Stimulated activated CD4-positive, alpha-beta T cell treated with anti-CD3 and anti-CD28 coated beads, Interleukin-1b, Interleukin-23, amount 100 ng/mL, for 24 hours (primary cell): ENCODE results near the gene ILK.

Experiments used
- DNase-seq, 4 experiments: peaks; one replicate each; pipeline ENCODE4 v3.0.0-alpha.2; 2020; ENCODE audit warnings: low read depth in 4 of 4, low spot score in 1 of 4

ILK gene

DNA sequence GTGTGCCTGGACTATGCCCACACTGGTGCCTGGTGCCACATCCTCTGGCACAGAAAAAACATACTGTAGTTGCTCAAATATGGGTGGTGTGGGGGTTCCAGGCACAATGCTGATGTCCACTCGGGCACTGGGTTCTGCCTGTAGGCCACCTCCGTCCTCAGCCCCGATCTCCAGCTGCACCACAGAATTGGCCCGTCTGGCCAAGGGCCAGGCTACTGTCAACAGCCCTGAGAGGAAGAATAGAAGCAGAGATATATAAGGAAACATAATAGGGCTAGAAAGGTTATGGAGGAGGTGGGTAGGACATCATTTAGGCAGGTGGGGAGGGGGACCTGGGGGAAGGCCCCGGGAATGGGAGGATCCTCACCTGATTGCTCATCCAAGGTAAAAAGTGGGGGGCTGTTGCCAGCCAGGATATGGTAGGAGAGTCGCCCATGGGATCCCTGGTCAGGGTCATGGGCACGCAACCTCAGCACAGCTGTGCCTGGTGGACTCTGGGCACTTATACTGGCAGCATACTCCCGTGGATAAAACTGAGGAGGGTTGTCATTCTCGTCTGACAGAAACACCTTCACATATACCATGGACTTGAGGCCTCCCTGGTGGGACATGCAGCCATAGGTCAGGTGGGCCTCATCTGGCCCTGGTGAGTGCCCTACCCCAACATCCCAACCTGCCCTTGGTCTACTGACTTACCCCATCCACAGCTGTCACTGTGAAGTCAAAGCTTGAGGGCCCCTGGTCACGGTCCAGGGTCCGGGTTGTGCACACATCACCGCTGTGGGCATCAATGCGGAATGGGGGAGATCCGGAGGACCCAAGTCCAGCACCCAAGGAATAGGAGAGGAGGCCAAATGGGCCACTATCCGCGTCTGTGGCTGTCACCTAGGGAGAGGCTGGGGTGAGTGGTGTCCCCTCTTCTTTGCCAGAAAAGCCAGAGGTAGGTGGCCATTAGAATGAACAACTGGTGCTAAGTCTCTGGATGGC is 30.1 kb downstream of the ILK start:
- DNase-seq: no peak

DNA sequence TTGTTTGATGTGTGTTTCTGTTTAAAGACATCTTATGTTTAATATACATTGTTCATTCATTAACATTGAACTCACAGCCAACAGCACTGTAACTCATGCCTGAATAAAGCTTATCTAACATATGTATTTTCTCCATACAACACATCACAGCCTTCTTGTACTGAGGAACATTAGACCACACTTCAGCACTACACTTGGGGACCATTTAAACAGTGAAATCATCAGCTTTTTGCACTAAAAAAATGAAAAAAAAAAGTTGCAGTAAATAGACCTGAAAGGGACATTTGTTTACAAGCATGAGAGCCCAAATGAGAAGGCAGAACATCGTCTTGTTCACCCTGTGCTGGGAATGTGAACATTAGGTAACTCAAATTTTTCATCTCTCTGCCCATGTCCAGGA is 31.0 kb downstream of the ILK start:
- no peak for DNase-seq

DNA sequence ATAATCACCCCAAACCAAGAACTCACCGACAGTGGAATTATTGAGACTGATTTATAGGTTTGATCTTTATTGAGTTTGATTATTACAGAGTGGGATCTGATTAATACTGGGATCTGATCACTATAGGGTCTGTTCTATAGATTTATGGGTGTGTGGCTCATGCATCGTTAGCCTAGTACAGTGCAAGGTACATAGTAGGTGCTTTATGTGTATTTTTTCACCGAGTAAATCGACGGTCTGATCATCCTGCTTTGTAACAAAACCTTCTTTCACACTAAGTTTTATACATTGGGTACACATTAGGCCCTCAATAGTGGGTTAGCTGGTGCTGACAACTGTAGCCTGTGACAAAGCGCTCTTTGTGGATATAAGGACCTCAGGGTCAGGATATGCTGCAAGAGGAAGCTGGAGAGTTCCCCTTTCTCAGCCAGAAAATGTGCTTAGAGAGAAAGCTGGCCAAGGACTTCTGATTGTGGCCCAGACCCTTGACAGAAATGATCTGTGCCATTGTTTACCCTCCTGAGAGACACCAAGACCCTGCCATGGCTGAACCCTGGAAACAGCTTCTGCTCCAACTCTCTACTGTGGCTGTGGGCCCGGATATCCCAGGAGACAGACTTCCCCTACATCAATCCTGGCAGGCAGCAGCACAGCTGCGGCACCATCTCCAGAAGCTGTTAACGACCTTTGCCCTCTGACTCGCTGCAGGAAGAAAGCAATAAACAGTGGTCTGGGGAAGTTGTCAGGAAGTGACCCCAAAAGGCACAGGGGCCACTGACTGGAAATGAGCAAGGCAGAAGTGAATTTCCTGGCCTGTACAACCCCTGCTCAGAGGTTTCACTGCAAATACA is 31.7 kb downstream of the ILK start:
- DNase-seq: no peak

DNA sequence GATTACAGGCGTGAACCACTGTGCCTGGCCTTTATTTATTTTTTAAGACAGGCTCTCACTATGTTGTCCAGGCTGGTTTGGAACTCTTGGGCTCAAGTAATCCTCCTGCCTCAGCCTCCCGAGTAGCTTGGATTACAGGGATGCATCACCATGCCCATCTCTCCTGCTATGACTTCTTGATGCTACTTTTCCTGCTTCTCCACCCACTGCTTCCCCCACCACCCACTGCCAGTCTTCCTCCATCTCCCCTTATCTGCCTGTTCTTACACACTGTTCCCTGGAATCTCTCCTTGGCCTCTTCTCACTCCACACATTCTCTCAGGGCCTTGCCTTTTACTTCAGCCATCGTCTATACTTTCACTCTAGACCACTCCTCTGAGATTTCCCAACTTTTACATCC is 32.9 kb downstream of the ILK start:
- no peak for DNase-seq

DNA sequence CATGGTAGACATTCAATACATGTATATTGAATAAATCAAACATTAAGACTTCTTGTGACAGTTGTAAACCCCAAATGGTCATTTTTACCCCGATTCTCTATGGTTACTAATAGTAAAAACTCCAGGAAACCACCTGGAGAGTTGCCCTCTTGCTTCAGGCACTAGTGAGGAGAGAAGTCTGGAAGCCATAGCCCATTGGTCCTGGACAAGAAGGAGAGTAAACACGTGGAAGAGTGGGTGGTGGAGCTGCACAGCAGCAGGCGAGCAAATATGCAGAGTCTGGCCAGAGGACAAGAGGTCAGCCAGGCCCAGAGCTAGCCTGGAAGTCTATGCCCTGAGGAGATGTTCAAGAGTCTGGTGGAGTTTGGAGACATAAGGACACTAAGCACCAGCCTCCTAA is 34.3 kb downstream of the ILK start:
- no peak for DNase-seq

DNA sequence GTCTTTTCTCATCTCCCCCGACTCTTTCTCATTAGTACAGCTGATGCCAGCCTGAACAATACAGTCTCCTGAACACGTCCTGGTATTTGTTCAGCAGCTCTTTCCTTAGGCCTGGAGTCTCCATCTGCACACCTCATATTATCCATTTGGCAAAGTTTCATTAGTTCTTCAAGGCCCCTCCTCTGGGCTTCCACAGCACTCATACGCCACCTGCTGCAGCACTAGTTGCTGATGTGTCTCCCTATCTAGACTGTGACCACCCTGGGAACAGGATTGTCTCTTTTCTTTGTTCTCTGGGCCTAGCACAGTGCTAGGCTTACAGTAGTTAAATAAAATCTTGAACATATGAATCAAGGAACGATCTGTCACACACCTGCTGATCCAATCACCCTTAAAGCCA is 34.9 kb downstream of the ILK start:
- no peak for DNase-seq

DNA sequence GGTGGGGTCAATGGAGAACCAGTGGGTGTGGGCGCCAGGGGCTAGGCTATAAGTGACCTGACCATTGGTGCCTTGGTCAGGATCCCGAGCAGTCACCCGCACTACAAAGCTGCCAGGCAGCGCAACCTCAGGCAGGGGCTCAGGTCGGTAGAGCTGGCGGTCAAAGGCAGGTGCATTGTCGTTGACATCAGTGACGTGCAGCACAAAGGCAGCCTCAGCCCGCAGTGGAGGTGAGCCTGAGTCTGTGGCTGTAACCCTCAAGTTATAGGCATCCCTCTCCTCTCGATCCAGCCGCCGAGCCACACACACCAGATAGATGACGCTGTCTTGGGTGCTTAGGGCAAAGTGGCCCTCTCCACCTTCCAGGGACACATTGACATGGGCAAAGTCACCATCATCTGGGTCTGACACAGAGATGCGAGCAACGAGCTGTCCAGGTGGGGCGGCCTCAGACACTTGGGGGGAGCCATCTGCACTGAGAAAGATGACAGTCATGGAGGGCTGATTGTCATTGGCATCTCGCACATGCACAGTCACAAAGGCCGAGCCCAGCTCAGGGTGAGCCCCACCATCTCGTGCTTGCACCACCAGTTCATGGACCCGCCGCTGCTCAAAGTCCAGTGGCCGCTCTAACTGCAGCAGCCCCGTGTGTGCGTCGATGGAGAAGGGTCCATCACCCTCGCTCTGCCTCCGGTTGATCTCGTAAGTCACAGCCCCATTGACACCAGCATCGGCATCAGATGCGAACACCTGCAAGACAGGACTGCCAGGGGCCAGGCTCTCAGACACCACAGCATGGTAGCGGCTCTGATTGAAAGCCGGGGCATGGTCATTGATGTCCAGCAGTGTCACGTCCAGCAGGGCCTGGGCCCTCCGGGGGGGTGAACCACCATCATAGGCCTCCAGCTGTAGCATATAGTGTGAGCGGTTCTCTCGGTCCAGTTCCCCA is 36.7 kb downstream of the ILK start:
- DNase-seq: no peak

DNA sequence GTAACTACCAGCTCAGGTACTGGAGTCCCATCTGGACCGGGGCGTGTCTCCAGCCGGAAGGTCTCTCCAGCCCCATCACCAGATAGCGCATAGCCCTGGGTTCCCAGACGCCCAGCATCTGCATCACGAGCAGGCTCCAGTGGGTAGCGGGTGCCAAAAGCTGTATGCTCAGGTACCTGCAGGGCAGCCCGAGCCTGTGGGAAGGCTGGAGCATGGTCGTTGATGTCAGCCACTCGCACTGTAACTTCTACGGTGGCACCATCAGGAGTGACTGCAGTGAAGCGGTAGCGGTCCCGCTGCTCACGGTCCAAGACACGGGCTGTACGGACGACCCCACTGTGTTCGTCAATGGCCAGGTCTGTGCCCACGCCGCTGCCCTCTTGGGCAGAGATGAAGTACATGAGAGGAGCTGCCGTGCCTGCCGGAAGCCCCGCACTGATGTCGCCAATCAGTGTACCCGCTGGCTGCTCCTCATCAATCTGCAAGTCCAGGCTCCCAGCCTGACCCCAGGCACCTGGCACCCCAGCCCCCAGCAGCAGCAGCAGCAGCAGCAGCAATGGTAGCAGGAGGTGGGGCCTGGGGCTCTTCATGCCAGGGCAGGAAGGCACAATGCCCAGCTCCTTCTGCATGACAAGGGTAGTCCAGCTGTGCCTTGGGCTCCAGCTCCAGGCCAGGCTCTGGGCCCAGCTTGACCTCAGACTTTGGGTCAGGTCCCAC is 37.6 kb downstream of the ILK start:
- no peak for DNase-seq

DNA sequence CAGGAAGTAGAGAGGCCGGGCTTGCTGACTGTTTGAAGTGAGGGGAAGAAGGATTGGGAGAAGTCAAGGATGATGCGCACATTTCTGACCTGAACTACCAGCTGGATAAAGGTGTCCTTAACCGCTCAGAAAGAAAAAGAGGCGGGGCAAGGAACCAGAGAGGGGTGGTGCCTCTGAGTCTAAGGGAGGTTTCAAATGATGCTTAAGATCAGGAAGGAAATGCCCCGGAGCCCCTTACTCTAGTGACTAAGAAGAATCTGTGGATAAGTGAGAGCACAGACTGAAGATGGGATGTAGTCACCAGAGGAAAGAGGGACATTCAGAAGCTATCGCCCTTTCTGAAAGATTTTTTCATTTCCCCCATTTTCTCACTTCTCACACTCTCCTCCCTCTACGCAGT is 39.4 kb downstream of the ILK start:
- no peak for DNase-seq

DNA sequence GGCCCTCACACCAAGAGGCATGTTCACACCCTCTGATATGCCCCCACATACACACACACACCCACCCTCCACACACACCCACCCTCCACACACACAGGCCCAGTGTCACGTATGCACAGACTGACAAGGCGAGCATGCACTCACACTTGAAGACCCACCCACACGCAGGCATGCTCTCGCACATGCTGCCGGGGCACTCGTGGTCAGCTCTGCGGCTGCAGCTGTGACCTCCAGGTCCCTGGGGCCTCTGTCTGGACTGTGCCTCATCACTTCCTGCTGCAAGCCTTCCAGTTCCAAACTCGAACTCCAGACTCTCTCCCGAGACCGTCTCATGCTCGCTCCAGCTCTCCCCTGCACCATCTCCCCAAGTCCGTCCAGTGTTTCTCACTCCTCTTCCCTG is 42.5 kb downstream of the ILK start:
- DNase-seq: no peak

DNA sequence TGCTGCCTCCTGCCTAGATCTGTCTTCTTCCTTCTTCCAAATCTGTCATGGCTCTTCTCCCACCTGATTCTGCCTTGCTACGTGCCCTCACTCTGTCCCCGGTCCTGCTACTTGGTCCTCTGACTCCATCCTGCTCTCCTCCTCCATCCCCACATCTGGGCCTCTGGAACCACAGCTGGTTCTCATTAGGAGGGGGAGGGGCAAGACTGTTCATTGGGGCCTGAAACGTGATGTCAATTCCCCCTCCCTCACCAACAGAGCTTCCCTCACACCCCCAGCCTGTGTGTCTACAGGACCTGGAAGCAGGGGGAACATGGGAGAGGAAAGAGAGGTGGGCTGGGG is 43.0 kb downstream of the ILK start:
- DNase-seq: no peak

DNA sequence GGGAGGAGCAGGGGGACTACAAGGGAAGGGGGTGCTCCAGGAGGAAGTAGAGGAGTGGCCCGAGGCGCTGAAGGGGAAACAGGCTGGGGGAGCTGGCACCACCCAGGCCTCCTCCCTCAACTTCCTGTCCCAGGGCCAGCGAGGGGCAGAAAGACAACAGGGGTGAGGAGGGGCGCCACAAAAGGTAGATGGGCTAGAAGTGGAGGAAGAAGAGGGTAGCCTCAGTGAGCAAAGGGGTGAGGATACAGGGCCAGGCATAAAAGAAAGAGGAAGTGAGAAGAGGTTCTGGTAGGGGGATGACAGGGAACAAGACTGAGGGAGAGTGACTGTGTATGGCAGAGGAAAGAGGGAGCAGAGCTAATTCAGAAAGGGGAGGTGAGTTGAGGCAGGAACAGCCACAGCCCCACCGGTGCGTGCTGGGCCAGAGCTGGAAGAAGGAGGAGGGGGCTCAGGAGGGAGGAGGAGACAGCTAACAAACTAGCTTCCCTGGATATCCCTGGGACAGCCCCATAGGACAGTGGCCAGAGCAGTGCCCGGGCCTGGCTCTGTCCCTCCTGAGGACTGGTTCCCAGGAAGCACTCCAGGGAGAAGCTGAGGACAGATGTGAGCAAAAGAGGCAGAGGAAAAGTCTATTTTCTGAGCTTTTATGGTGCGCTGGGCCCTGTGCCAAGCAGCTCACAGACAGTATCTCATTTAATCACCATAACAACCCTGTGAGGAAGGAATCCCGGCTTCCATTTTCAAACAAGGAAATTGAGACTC is 43.5 kb downstream of the ILK start:
- DNase-seq: no peak

DNA sequence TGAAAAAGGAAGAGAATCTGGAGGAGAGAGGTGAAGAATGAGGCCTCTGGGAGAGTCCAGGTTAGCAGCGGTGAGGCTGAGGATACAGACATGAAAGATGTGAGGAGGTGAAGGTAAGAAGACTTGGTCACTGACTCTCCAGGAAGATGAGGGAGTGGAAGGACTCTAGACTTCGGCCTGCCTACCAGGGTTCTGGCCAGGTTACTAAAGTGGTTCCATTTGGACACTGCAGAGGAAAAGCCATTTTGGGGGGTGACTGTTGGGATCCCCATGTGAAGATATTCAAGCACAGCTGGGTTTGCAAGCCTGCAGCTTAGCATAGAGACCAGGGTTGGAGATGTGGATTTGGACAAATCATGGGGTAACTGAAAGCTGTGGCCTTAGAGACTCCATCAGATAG is 44.3 kb downstream of the ILK start:
- no peak for DNase-seq

DNA sequence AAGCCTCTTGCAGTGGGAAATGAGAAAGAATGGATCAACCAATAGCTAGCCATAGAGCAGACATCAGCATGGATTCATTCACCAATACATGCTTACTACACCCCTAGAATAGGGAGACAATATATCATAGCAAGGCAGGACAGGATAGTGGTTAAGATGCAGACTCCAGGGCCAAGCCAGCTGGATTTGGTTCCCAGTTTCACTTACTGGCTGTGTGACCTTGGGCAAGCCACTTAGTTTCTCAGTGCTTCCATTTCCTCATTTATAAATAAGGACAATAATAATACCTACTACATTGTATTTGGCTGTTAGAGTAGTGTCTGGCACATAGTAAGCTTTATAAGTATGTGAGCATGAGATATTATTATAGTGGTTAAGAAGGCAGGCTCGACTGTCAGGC is 44.9 kb downstream of the ILK start:
- DNase-seq: no peak

DNA sequence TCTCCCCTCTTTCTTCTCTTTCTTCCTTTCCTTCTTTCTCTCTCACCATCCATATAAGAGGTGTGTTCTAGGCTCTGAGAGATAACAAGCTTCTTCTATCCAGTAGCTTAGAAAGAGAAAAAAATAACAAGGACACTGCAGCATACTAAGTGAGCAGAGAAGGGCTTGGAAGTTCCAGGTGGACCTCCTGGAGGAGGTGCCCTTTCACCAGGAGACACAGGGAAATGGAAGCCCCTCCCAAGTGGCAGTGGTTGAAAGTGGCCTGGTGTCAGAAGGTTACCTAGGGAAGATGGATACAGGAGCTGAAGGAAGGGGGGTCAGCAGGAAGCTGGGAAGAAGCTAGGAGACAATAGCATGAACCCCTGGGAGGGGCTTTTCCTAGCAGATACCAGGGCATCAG is 46.5 kb downstream of the ILK start:
- no peak for DNase-seq

DNA sequence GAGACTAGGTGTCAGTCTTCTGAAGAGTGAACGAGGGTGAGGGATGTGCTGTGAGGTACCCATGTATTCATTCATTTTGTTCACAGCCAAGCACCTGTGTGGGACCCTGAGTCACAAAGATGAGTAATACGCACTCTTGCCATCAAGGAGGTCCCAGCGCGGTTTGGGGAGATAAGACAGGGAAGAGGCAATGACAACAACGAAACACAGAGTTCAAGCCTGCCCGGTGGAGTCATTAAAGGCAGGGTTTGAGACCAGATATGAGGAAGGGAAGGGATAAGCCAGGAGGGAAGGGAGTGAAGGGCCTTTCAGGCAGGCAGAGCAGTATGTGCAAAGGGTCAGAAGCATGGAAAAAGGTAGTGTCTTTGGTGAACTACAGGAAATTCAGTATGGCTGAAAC is 47.4 kb downstream of the ILK start:
- peak in 1 of 4 experiments; percentile 24 for DNase-seq

DNA sequence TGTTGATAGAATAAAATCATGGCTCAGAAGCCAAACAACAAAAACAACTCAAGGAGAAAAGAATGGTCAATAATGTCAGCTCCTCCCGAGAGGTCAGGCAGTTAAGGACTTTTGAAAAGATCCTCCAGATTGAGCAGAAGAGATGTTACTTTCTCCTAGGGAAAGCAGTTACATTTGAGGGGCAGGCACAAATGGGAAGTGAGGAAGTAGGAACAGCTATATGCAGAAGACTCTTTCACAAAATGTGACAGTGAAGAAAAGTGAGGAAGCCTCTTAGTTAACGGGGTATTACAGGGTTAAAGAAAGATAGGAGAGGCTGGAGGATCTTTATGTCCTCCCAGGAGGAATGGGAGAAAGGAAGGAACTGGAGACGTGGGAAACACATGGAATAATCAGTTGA is 48.6 kb downstream of the ILK start:
- DNase-seq: no peak

DNA sequence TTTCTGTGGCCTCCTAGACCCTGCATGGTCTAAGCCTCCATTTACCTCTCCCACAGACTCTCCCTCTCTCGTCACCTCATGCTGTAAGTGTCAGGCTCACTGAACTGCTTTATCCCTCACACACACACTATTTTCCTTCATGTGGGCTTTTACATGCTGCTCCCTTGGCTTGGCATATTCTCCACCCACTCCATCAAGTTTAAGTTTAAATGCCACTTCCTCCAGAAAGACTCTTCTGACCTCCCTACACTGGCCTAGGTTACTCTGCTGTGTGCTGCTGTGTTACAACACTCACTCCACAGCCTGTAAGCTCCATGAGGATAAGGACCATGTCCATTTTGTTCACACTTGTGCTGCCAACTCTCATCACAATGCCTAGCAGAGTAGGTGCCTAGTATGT is 49.5 kb downstream of the ILK start:
- no peak for DNase-seq

DNA sequence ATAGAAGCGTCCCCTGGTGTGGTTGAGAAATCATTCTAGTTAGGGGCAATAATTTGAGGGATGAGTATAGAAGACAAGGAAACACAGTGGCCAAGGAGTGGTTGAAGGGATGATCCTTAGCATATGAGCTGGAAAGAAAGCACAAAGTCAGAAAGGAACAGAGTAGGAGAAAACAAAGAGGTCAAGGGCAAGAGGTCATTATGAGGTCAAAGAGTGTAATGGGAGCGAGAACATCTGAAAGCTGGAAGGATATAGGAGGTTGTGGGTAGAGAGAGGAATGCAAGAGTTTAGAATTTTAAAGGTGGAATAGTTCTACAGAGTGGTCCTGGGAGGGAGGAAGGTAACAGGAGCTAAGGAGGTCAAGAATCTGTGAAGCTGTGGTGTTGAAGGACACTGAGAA is 50.1 kb downstream of the ILK start:
- DNase-seq: no peak
